Measurements from ENCODE around the gene LSR. TPM values are rescaled to one million over a fixed set of nuclear protein-coding genes. Genes with fewer than 3 reads are reported as not detected.

Gene LSR
- total RNA-seq, 1 experiment from 2014 or later: 172 TPM

- H3K27me3 Mint-ChIP-seq (ENCODE audit: insufficient read depth, unreplicated experiment): no peaks in the 10 kb centered on the region
- no peak for DNase-seq
- no peaks in the 10 kb centered on the region for H3K36me3 Mint-ChIP-seq (ENCODE audit: insufficient read depth, unreplicated experiment)
- Histone ChIP-seq H3K36me3 (ENCODE audit: control insufficient read depth, insufficient read depth, low read length) (no peaks in the 10 kb centered on the region), H3K4me3 (ENCODE audit: low read depth, low read length) (no peak overlapping the region), H3K9me3 (no peaks in the 10 kb centered on the region; the same call in 1 of the 2 replicates), H3K4me1 (peaks cover 9% of the 10 kb centered on the region; the same call in 1 of the 2 replicates), H3K27me3 (replicated peaks; ENCODE audit: control insufficient read depth, insufficient read depth, low read length) (no peaks in the 10 kb centered on the region)
- no peaks in the 10 kb centered on the region for H3K9me3 Mint-ChIP-seq (ENCODE audit: unreplicated experiment)
- ChIA-PET CTCF (no interaction called here), POLR2A (no interaction called here)
- intact Hi-C loops (cut with micrococcal nuclease; ENCODE audit: unreplicated experiment): no loop called here
- no peak for TF ChIP-seq CTCF (IDR thresholded peaks at IDR 0.05; ENCODE audit: insufficient read depth in 1 of 2, low read depth in 1 of 2, low read length in 1 of 2, severe bottlenecking in 1 of 2, unreplicated experiment in 1 of 2)
- H3K27ac Mint-ChIP-seq (ENCODE audit: unreplicated experiment): no peak overlapping the region
- H3K4me1 Mint-ChIP-seq (ENCODE audit: low read depth, unreplicated experiment): peaks cover 7% of the 10 kb centered on the region
- no TSS peak for BruUV-seq (replicated peaks)
- H3K4me3 Mint-ChIP-seq (ENCODE audit: unreplicated experiment): no peak overlapping the region
Observed at GRCh38 chr19:35202722-35203688, 45.8 kb upstream of the LSR start.

- peaks cover 7% of the 10 kb centered on the region for H3K4me1 Mint-ChIP-seq (ENCODE audit: low read depth, unreplicated experiment)
- CTCF ChIA-PET: no interaction called here
- intact Hi-C loops (cut with micrococcal nuclease; ENCODE audit: unreplicated experiment): no loop called here
Observed at GRCh38 chr19:35204799-35205732, 43.7 kb upstream of the LSR start.

More at GRCh38 chr19:35204799-35205732, 43.7 kb upstream of the LSR start:
- Histone ChIP-seq H3K4me3 (ENCODE audit: low read depth, low read length) (no peak overlapping the region), H3K27me3 (replicated peaks; ENCODE audit: control insufficient read depth, insufficient read depth, low read length) (no peaks in the 10 kb centered on the region), H3K36me3 (ENCODE audit: control insufficient read depth, insufficient read depth, low read length) (no peaks in the 10 kb centered on the region), H3K9me3 (no peaks in the 10 kb centered on the region; the same call in 1 of the 2 replicates), H3K4me1 (peaks cover 4% of the 10 kb centered on the region; the same call in 1 of the 2 replicates)
- H3K36me3 Mint-ChIP-seq (ENCODE audit: insufficient read depth, unreplicated experiment): no peaks in the 10 kb centered on the region
- POLR2A ChIA-PET: no interaction called here
- no peaks in the 10 kb centered on the region for H3K27me3 Mint-ChIP-seq (ENCODE audit: insufficient read depth, unreplicated experiment)
- TF ChIP-seq CTCF (IDR thresholded peaks at IDR 0.05; ENCODE audit: insufficient read depth in 1 of 2, low read depth in 1 of 2, low read length in 1 of 2, severe bottlenecking in 1 of 2, unreplicated experiment in 1 of 2): no peak
- H3K9me3 Mint-ChIP-seq (ENCODE audit: unreplicated experiment): no peaks in the 10 kb centered on the region
- no peak for DNase-seq
- H3K27ac Mint-ChIP-seq (ENCODE audit: unreplicated experiment): no peak overlapping the region
- BruUV-seq (replicated peaks): no TSS peak
- no peak overlapping the region for H3K4me3 Mint-ChIP-seq (ENCODE audit: unreplicated experiment)
